ENCODE measurements around the gene ANKRD55. TPM values are rescaled to one million over a fixed set of nuclear protein-coding genes. Genes with fewer than 3 reads are reported as not detected.

The ANKRD55 gene
- total RNA-seq, 1 donor from 2014 or later: not detected

GRCh38 chr5:56066931-56067450, 166.1 kb downstream of the ANKRD55 start:
- Mint-ChIP-seq H3K4me1 (ENCODE audit: low read depth) (peaks cover 32% of the 10 kb centered on the region), H3K9me3 (ENCODE audit: low read depth) (no peaks in the 10 kb centered on the region), H3K4me3 (ENCODE audit: unreplicated experiment) (no peak overlapping the region), H3K36me3 (ENCODE audit: low read depth) (no peaks in the 10 kb centered on the region), H3K27me3 (ENCODE audit: low read depth) (no peaks in the 10 kb centered on the region), H3K27ac (ENCODE audit: unreplicated experiment) (no peak overlapping the region)
- TF ChIP-seq CTCF (IDR thresholded peaks at IDR 0.05): no peak
- no peak for DNase-seq (ENCODE audit: low spot score)

- H3K9me3 Mint-ChIP-seq (ENCODE audit: low read depth): no peaks in the 10 kb centered on the region
- DNase-seq (ENCODE audit: low spot score): no peak
- H3K27ac Mint-ChIP-seq (ENCODE audit: unreplicated experiment): no peak overlapping the region
- no peaks in the 10 kb centered on the region for H3K36me3 Mint-ChIP-seq (ENCODE audit: low read depth)
- no peak overlapping the region for H3K4me3 Mint-ChIP-seq (ENCODE audit: unreplicated experiment)
- no peak for TF ChIP-seq CTCF (IDR thresholded peaks at IDR 0.05)
- H3K27me3 Mint-ChIP-seq (ENCODE audit: low read depth): no peaks in the 10 kb centered on the region
- peaks cover 22% of the 10 kb centered on the region for H3K4me1 Mint-ChIP-seq (ENCODE audit: low read depth)
These were observed 168.1 kb downstream of the ANKRD55 start for GRCh38 chr5:56064984-56065383.

GRCh38 chr5:56060276-56061110, 172.6 kb downstream of the ANKRD55 start:
- Mint-ChIP-seq H3K4me1 (ENCODE audit: low read depth) (peaks cover 29% of the 10 kb centered on the region), H3K27ac (ENCODE audit: unreplicated experiment) (peak overlapping the region; percentile 13), H3K36me3 (ENCODE audit: low read depth) (no peaks in the 10 kb centered on the region), H3K27me3 (ENCODE audit: low read depth) (no peaks in the 10 kb centered on the region), H3K9me3 (ENCODE audit: low read depth) (no peaks in the 10 kb centered on the region), H3K4me3 (ENCODE audit: unreplicated experiment) (no peak overlapping the region)
- no peak for DNase-seq (ENCODE audit: low spot score)
- no peak for TF ChIP-seq CTCF (IDR thresholded peaks at IDR 0.05)

- TF ChIP-seq CTCF (IDR thresholded peaks at IDR 0.05): no peak
- Mint-ChIP-seq H3K27ac (ENCODE audit: unreplicated experiment) (no peak overlapping the region), H3K4me1 (ENCODE audit: low read depth) (peaks cover 26% of the 10 kb centered on the region), H3K27me3 (ENCODE audit: low read depth) (no peaks in the 10 kb centered on the region), H3K36me3 (ENCODE audit: low read depth) (no peaks in the 10 kb centered on the region), H3K4me3 (ENCODE audit: unreplicated experiment) (no peak overlapping the region), H3K9me3 (ENCODE audit: low read depth) (no peaks in the 10 kb centered on the region)
- no peak for DNase-seq (ENCODE audit: low spot score)
These were observed 173.3 kb downstream of the ANKRD55 start for GRCh38 chr5:56059854-56060253.

GRCh38 chr5:56056875-56057274, 176.3 kb downstream of the ANKRD55 start:
- peaks cover 25% of the 10 kb centered on the region for H3K4me1 Mint-ChIP-seq (ENCODE audit: low read depth)
- no peak for DNase-seq (ENCODE audit: low spot score)
- H3K27me3 Mint-ChIP-seq (ENCODE audit: low read depth): no peaks in the 10 kb centered on the region
- no peak overlapping the region for H3K4me3 Mint-ChIP-seq (ENCODE audit: unreplicated experiment)
- H3K27ac Mint-ChIP-seq (ENCODE audit: unreplicated experiment): no peak overlapping the region
- peaks cover 7% of the 10 kb centered on the region for H3K9me3 Mint-ChIP-seq (ENCODE audit: low read depth)
- H3K36me3 Mint-ChIP-seq (ENCODE audit: low read depth): no peaks in the 10 kb centered on the region
- TF ChIP-seq CTCF (IDR thresholded peaks at IDR 0.05): no peak
